ENCODE measurements around the gene HCFC1. TPM values are rescaled to one million over a fixed set of nuclear protein-coding genes. Genes with fewer than 3 reads are reported as not detected.

Gene HCFC1
- total and polyA plus RNA-seq, 2 experiments from 2014 or later = 18.9 to 25.0 TPM

GRCh38 chrX:153955228-153955732, 16.3 kb downstream of the HCFC1 start:
- WGBS (ENCODE audit: low lambda C conversion rate, missing lambda C conversion rate) = 80% methylated on average over 12 of the region's 12 CpGs

GRCh38 chrX:153954558-153955227, 16.9 kb downstream of the HCFC1 start:
- TF ChIP-seq EZH2 (IDR thresholded peaks at IDR 0.05; ENCODE audit: borderline replicate concordance) (no peak), CTCF (IDR thresholded peaks at IDR 0.05; ENCODE audit: poor library complexity) (no peak), EZH2phosphoT487 (IDR thresholded peaks at IDR 0.05; ENCODE audit: low read depth, severe bottlenecking, unreplicated experiment) (no peak)
- Histone ChIP-seq H3K9me3 (ENCODE audit: low read depth) (no peaks in the 10 kb centered on the region), H3K27me3 (no peaks in the 10 kb centered on the region), H3K4me1 (ENCODE audit: insufficient read depth) (no peaks in the 10 kb centered on the region), H4K20me1 (ENCODE audit: insufficient read depth, poor library complexity, severe bottlenecking) (no peaks in the 10 kb centered on the region), H3K36me3 (replicated peaks; ENCODE audit: insufficient read depth, low read depth) (no peaks in the 10 kb centered on the region), H3K4me3 (no peak overlapping the region), H3K4me2 (no peak overlapping the region), H3K9me2 (replicated peaks; ENCODE audit: insufficient read depth) (no peaks in the 10 kb centered on the region), H3K27ac (no peak overlapping the region), H2AFZ (no peak overlapping the region), H3K79me2 (no peaks in the 10 kb centered on the region)
- 96% methylated on average over 43 of the region's 44 CpGs for WGBS (ENCODE audit: low lambda C conversion rate, missing lambda C conversion rate)
- no peak for DNase-seq (ENCODE audit: low spot score)

More at GRCh38 chrX:153955228-153955732, 16.3 kb downstream of the HCFC1 start:
- Histone ChIP-seq H3K9me3 (ENCODE audit: low read depth) (no peaks in the 10 kb centered on the region), H3K4me1 (ENCODE audit: insufficient read depth) (no peaks in the 10 kb centered on the region), H3K4me3 (no peak overlapping the region), H3K27ac (no peak overlapping the region), H2AFZ (no peak overlapping the region), H3K27me3 (no peaks in the 10 kb centered on the region), H3K9me2 (replicated peaks; ENCODE audit: insufficient read depth) (no peaks in the 10 kb centered on the region), H3K79me2 (no peaks in the 10 kb centered on the region), H3K36me3 (replicated peaks; ENCODE audit: insufficient read depth, low read depth) (no peaks in the 10 kb centered on the region), H3K4me2 (no peak overlapping the region), H4K20me1 (ENCODE audit: insufficient read depth, poor library complexity, severe bottlenecking) (no peaks in the 10 kb centered on the region)
- no peak for DNase-seq (ENCODE audit: low spot score)
- TF ChIP-seq EZH2 (IDR thresholded peaks at IDR 0.05; ENCODE audit: borderline replicate concordance) = no peak
- TF ChIP-seq CTCF (IDR thresholded peaks at IDR 0.05; ENCODE audit: poor library complexity) = no peak
- no peak for TF ChIP-seq EZH2phosphoT487 (IDR thresholded peaks at IDR 0.05; ENCODE audit: low read depth, severe bottlenecking, unreplicated experiment)

GRCh38 chrX:153953892-153954557, 17.6 kb downstream of the HCFC1 start:
- H3K4me1 ChIP-seq (ENCODE audit: insufficient read depth) = no peaks in the 10 kb centered on the region
- no peaks in the 10 kb centered on the region for H3K9me3 ChIP-seq (ENCODE audit: low read depth)
- no peaks in the 10 kb centered on the region for H3K9me2 ChIP-seq (replicated peaks; ENCODE audit: insufficient read depth)
- no peak overlapping the region for H3K4me2 ChIP-seq
- H3K27ac ChIP-seq = no peak overlapping the region
- no peak overlapping the region for H3K4me3 ChIP-seq
- no peak overlapping the region for H2AFZ ChIP-seq
- TF ChIP-seq EZH2 (IDR thresholded peaks at IDR 0.05; ENCODE audit: borderline replicate concordance) (no peak), EZH2phosphoT487 (IDR thresholded peaks at IDR 0.05; ENCODE audit: low read depth, severe bottlenecking, unreplicated experiment) (no peak), CTCF (IDR thresholded peaks at IDR 0.05; ENCODE audit: poor library complexity) (no peak)
- H3K36me3 ChIP-seq (replicated peaks; ENCODE audit: insufficient read depth, low read depth) = no peaks in the 10 kb centered on the region
- H4K20me1 ChIP-seq (ENCODE audit: insufficient read depth, poor library complexity, severe bottlenecking) = no peaks in the 10 kb centered on the region
- no peaks in the 10 kb centered on the region for H3K27me3 ChIP-seq
- WGBS (ENCODE audit: low lambda C conversion rate, missing lambda C conversion rate) = 88% methylated on average over 26 of the region's 33 CpGs
- DNase-seq (ENCODE audit: low spot score) = no peak
- no peaks in the 10 kb centered on the region for H3K79me2 ChIP-seq

All from hepatocyte (in vitro differentiated cells).